Progenitor cell of endocrine pancreas (in vitro differentiated cells): ENCODE measurements around the gene ANKRD33. TPM values are rescaled to one million over a fixed set of nuclear protein-coding genes. Genes with fewer than 3 reads are reported as not detected.

Experiments
- DNase-seq: peaks from one replicate; pipeline ENCODE4 v3.0.0; 2021; ENCODE audit warnings: low spot score; ENCODE audit not compliant: unreplicated experiment
- H3K27ac Mint-ChIP-seq: 2 replicates; pipeline ENCODE4 v1.8.0; 2021; ENCODE audit warnings: mild to moderate bottlenecking, moderate library complexity, mixed read lengths
- H3K27me3 Mint-ChIP-seq: 2 replicates; pipeline ENCODE4 v1.8.0; 2021; ENCODE audit warnings: mixed read lengths
- H3K36me3 Mint-ChIP-seq: 2 replicates; pipeline ENCODE4 v1.8.0; 2022; ENCODE audit warnings: mixed read lengths; ENCODE audit not compliant: insufficient read depth
- H3K4me1 Mint-ChIP-seq: 2 replicates; pipeline ENCODE4 v1.8.0; 2021; ENCODE audit warnings: low read depth, mixed read lengths
- H3K4me3 Mint-ChIP-seq: 2 replicates; pipeline ENCODE4 v1.8.0; 2021; ENCODE audit warnings: low read depth, mild to moderate bottlenecking, moderate library complexity, mixed read lengths
- H3K9me3 Mint-ChIP-seq: 2 replicates; pipeline ENCODE4 v1.8.0; 2021; ENCODE audit warnings: low read depth, mixed read lengths
- total RNA-seq: library from RNA; stranded (reverse); gene quantifications from 2 replicates; pipeline ENCODE4 v1.2.1, GENCODE V29; 2021
- TF ChIP-seq, protein P1 (sequence below): fragments of 200-600 bp; sonication (generic); IDR thresholded peaks from one replicate; pipeline ENCODE4 v1.5.0; 2021; ENCODE audit warnings: antibody characterized with exemption, mild to moderate bottlenecking; ENCODE audit not compliant: unreplicated experiment

ANKRD33 gene
- total RNA-seq, 1 donor from 2014 or later, result 0.14 TPM

DNA sequence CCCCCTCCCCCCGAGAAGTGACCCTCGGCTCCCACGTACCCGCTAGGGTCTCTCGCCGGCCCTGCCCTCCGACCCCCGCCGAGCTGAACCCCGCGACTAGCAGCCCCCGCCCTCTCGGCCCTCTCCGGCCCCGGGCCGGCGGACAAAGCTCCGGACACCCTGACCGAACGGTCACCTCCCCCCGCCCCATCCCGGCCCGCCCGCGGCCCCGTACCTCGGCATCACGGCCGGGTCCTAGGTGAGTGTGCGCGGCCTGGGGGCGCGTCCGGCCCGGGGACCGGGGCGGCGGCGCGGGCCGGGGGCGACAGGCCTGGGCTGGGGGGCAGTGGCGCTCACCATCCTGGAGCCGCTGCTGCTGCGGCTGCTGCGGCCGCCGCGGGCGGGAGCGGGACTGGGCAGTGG is 39.6 kb upstream of the ANKRD33 start, which contains the start of gene FIGNL2:
TSS of gene FIGNL2 (minus strand) at position 393 of the 402 bp plus-strand sequence. CDS start 26,305 bp downstream, outside the sequence.
- DNase-seq, result peak; percentile 45
- TF ChIP-seq, protein P1, sequence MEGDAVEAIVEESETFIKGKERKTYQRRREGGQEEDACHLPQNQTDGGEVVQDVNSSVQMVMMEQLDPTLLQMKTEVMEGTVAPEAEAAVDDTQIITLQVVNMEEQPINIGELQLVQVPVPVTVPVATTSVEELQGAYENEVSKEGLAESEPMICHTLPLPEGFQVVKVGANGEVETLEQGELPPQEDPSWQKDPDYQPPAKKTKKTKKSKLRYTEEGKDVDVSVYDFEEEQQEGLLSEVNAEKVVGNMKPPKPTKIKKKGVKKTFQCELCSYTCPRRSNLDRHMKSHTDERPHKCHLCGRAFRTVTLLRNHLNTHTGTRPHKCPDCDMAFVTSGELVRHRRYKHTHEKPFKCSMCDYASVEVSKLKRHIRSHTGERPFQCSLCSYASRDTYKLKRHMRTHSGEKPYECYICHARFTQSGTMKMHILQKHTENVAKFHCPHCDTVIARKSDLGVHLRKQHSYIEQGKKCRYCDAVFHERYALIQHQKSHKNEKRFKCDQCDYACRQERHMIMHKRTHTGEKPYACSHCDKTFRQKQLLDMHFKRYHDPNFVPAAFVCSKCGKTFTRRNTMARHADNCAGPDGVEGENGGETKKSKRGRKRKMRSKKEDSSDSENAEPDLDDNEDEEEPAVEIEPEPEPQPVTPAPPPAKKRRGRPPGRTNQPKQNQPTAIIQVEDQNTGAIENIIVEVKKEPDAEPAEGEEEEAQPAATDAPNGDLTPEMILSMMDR, result no peak
- H3K4me1 Mint-ChIP-seq, result peaks cover 35% of the 10 kb centered on the region
- peak within 1 kb of the TSS; percentile 87 for H3K4me3 Mint-ChIP-seq
- peaks cover 4% of the 10 kb centered on the region for H3K36me3 Mint-ChIP-seq
- no peaks in the 10 kb centered on the region for H3K27me3 Mint-ChIP-seq
- H3K27ac Mint-ChIP-seq, result peak within 1 kb of the TSS; percentile 90
- no peaks in the 10 kb centered on the region for H3K9me3 Mint-ChIP-seq

DNA sequence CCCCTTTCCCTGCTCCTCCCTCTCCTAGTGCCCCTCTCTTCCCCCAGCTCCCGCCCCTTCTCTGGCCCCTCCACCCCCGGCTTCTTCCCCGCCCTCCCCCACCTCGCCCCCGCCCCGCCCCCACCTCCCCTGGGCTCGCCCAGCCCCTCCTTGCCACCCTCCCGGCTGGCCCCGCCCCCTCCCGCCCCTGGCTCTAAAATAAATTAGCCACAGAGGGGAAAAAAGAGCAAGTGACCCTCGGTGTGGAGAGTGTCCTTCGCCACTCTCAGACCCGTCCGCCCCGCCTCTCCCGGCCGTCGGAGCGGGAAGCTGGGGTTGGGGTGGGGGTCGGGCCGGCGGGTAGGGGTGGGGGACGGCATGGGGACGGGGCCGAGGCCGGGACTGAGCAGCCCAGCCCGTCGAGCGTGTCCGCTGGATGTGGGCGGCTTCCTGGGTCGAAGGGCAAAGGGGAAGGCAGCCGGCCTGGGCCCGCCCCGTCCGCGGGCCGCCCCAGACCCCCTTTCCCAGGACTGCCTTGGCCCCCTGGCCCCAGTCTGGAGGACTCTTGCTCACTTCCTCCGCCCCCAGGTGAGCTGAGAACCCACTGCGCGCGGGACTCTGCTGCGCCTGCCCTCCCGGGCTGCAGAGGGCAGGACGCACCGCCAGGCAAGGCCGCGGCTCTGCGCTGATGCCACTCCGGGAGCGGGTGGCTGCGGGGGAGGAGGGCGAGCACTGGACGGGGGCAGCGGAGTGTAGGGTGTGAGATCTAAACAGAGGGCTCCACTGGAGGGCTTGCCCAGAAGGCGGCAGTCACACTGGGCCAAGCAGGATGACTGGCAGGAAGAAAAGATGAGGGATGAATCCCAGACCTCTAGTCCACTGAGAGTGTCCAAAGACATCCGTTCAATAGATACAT is 38.8 kb upstream of the ANKRD33 start:
- Mint-ChIP-seq H3K36me3 (peaks cover 2% of the 10 kb centered on the region), H3K27me3 (no peaks in the 10 kb centered on the region), H3K9me3 (no peaks in the 10 kb centered on the region), H3K4me3 (peak overlapping the region; percentile 68), H3K27ac (peak overlapping the region; percentile 5), H3K4me1 (peaks cover 30% of the 10 kb centered on the region)
- DNase-seq, result peak; percentile 48
- TF ChIP-seq, protein P1, result peak; percentile 44

DNA sequence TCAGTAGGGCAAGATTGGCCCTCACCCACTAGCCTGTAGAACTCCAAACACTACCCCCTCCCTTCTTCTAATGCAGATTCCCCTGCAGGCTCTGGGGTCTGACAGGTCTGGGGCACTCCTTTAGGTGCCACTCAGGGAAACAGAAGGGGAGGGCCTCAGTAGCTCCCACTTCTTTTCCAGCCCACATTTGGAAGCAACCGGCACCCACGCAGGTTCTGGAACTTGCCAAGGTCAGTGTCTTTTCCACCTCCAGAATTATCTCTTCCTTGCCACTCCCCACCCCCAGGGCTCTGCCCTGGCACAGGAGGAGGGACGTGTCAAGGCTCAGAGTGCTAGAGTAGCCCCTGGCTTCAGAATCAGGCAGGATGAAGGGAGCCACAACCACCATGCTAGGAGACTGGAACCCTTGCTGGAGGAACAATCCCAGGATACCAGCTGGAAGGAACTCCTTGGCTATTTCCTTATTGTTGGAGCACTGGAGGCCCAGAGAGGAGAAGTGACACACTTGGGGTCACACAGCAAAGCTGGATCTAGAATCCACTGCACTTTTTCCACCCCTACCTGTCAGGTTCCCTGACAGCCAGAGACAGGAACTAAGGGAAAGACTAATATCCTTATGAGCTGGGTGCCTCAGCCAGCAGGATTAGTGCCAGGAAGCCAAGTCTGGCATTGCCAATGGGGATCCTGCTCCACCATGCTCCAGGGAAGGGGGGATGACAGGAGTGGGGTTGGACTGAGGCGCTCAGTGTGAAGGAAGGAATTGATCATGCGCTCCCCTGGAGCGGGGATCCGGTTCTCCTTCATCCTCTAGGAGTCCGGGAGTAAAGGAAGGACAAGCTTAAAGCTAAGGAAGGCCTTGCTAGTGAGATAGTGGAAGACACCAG is 37.6 kb upstream of the ANKRD33 start:
- no peak for DNase-seq
- no peak overlapping the region for H3K27ac Mint-ChIP-seq
- TF ChIP-seq, protein P1, result no peak
- no peak overlapping the region for H3K4me3 Mint-ChIP-seq
- H3K4me1 Mint-ChIP-seq, result peaks cover 17% of the 10 kb centered on the region
- H3K9me3 Mint-ChIP-seq, result no peaks in the 10 kb centered on the region
- H3K36me3 Mint-ChIP-seq, result peaks cover 2% of the 10 kb centered on the region
- no peaks in the 10 kb centered on the region for H3K27me3 Mint-ChIP-seq

DNA sequence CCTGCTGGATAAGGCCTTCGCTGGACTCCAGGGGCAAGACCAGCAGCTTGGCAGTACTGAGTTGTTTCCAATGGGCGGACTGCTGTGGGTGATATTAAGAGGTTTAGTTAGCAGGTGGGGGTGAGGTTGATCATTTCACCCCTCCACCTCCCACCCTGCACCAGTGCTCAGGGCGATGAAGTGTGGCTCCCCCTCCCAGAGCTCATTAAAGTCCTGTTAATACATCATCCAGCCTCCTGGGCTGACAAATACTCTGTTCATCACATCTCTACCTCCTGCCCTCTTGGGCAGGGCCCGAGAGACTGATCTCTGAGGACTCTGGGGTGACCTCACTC is 37.0 kb upstream of the ANKRD33 start:
- no peaks in the 10 kb centered on the region for H3K9me3 Mint-ChIP-seq
- H3K27ac Mint-ChIP-seq, result no peak overlapping the region
- peaks cover 4% of the 10 kb centered on the region for H3K36me3 Mint-ChIP-seq
- H3K4me3 Mint-ChIP-seq, result no peak overlapping the region
- DNase-seq, result no peak
- TF ChIP-seq, protein P1, result no peak
- peaks cover 14% of the 10 kb centered on the region for H3K4me1 Mint-ChIP-seq
- H3K27me3 Mint-ChIP-seq, result no peaks in the 10 kb centered on the region

DNA sequence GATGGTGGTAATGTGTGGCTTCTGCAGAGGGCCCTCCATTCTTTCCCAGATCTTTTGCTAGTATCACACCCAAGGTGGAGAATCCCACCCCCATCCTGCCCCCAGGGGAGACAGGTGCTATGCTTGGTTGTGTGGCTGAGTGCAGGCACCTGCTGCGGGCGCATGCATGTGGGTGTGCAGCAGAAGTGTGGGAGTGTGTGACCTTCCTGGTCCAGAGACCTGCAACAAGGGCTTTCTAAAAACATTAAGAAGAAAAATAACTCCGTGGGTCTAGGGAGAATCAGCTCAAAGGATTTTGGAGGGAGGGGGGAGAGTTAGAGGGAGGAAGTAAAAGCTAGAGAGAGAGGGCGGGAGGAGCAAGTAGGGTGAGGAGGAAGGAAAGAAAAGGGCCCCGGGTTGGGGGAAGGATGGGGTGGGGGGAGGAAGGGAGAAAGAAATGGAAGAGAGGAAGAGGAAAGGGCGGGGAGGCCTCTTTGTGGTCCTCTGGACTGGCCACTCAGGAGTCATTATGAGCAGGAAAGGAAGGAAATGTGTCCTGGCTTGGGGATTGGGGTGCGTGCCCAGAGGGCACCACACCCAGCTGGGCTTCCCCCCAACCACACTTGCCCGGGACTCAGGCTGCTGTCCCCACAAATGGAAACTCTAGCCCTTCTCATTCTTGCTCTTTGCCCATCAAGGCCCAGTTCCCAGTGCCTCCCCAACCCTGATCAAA is 36.3 kb upstream of the ANKRD33 start:
- H3K4me1 Mint-ChIP-seq, result peaks cover 12% of the 10 kb centered on the region
- H3K36me3 Mint-ChIP-seq, result peaks cover 4% of the 10 kb centered on the region
- no peak overlapping the region for H3K27ac Mint-ChIP-seq
- H3K27me3 Mint-ChIP-seq, result no peaks in the 10 kb centered on the region
- no peak overlapping the region for H3K4me3 Mint-ChIP-seq
- no peak for DNase-seq
- TF ChIP-seq, protein P1, result no peak
- H3K9me3 Mint-ChIP-seq, result no peaks in the 10 kb centered on the region
